SH-SY5Y (cell line): ENCODE measurements around the gene CNTNAP1.

ENCODE experiments used
- GATA2 ChIP-seq: IDR thresholded peaks from 2 replicates; pipeline ENCODE4 v1.6.1; 2011; ENCODE audit warnings: mild to moderate bottlenecking, low read depth, low read length
- GATA3 ChIP-seq: IDR thresholded peaks from 2 replicates; pipeline ENCODE4 v1.6.1; 2011; ENCODE audit warnings: low read depth, mild to moderate bottlenecking, low read length, moderate library complexity

DNA sequence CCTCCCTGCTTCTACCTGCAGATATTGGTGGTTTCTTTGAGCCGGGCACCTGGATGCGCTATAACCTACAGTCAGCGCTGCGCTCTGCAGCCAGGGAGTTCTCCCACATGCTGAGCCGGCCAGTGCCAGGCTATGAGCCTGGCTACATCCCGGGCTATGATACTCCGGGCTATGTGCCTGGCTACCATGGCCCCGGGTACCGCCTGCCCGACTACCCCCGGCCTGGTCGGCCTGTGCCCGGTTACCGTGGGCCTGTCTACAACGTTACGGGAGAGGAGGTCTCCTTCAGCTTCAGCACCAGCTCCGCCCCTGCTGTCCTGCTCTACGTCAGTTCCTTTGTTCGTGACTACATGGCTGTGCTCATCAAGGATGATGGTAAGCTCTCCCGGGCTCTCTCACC is 13.2 kb downstream of the CNTNAP1 start:
- TF ChIP-seq GATA2 (no peak), GATA3 (no peak)
